Measurements from ENCODE around the gene CTDP1. TPM values are rescaled to one million over a fixed set of nuclear protein-coding genes. Genes with fewer than 3 reads are reported as not detected.

The CTDP1 gene
- total RNA-seq, 1 experiment from 2014 or later: 24.9 TPM

GRCh38 chr18:79677840-79678239 lies 1.8 kb upstream of the CTDP1 start (continued):
- TF ChIP-seq CTCF (IDR thresholded peaks at IDR 0.05 in 2 of 3, conservative IDR thresholded peaks at IDR 0.05 in 1 of 3; ENCODE audit: borderline replicate concordance in 1 of 3, insufficient read depth in 1 of 3, low read depth in 2 of 3, low read length in 2 of 3): no peak
- no peak for TF ChIP-seq JUND (IDR thresholded peaks at IDR 0.05)
- no peak for TF ChIP-seq CBX3 (IDR thresholded peaks at IDR 0.05; ENCODE audit: low read depth)
- TF ChIP-seq, protein P1, sequence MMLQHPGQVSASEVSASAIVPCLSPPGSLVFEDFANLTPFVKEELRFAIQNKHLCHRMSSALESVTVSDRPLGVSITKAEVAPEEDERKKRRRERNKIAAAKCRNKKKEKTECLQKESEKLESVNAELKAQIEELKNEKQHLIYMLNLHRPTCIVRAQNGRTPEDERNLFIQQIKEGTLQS (IDR thresholded peaks at IDR 0.05): no peak
- no peak for TF ChIP-seq EZH2phosphoT487 (IDR thresholded peaks at IDR 0.05; ENCODE audit: borderline replicate concordance)

GRCh38 chr18:79678665-79679551 lies 695 bp upstream of the CTDP1 start:
- Histone ChIP-seq H3K27me3 (ENCODE audit: insufficient read depth, low read length) (no peaks in the 10 kb centered on the region), H3K4me2 (ENCODE audit: low read length) (peak overlapping the region; percentile 86), H3K9me3 (ENCODE audit: control insufficient read depth in 1 of 2, insufficient read depth in 1 of 2, low read depth in 1 of 2, low read length in 2 of 2) (no peaks in the 10 kb centered on the region), H3K9me2 (ENCODE audit: insufficient read depth) (no peaks in the 10 kb centered on the region), H2AFZ (ENCODE audit: low read depth, low read length, poor library complexity, severe bottlenecking) (no peak overlapping the region), H3K9ac (ENCODE audit: low read length) (peak overlapping the region; percentile 82), H3K4me3 (replicated peaks in 1 of 2; ENCODE audit: low read depth in 1 of 2, low read length in 2 of 2) (peak overlapping the region; percentile 87 to 88), H3K36me3 (ENCODE audit: control insufficient read depth in 1 of 2, insufficient read depth in 2 of 2, low read length in 2 of 2) (0 out of 4 replicates have a peak, but pooled peaks cover 0 to 3% of the 10 kb centered on the region in 2 experiments), H3K27ac (ENCODE audit: low read depth, low read length) (peak overlapping the region; percentile 94), H4K20me1 (ENCODE audit: insufficient read depth) (no peaks in the 10 kb centered on the region), H3K4me1 (ENCODE audit: control insufficient read depth in 1 of 2, insufficient read depth in 2 of 2, low read length in 2 of 2) (peaks cover 11 to 21% of the 10 kb centered on the region in 2 experiments; a peak in 3 of 4 replicates), H3K79me2 (ENCODE audit: insufficient read depth, low read length) (peaks cover 58% of the 10 kb centered on the region)
- TF ChIP-seq POLR2AphosphoS5 (IDR thresholded peaks at IDR 0.05; ENCODE audit: low read depth, low read length) (peak; percentile 71), EZH2phosphoT487 (IDR thresholded peaks at IDR 0.05; ENCODE audit: borderline replicate concordance) (no peak), POLR2A (IDR thresholded peaks at IDR 0.05; ENCODE audit: borderline replicate concordance, extremely low read depth, insufficient read depth, insufficient read length) (peak; percentile 63), ZFX (IDR thresholded peaks at IDR 0.05) (peak; percentile 90), REST (IDR thresholded peaks at IDR 0.05; ENCODE audit: low read depth) (no peak), YY1 (IDR thresholded peaks at IDR 0.05; ENCODE audit: extremely low read depth, insufficient replicate concordance, low read depth, low read length) (peak; percentile 39)
- POLR2A ChIA-PET: interaction anchor here (0.7 kb wide), 1 partner anchor 285 kb away, joined by 3 read pairs; no protein-coding TSS in a partner anchor
- ATAC-seq (peak; percentile 93), DNase-seq (ENCODE audit: low read depth, low spot score) (peak; percentile 97)
- intact Hi-C loops (cut with micrococcal nuclease): loop anchor here (2.0 to 5.0 kb wide), 3 partner anchors 286 to 428 kb away; partner anchors contain the start of genes ADNP2, HSBP1L1 and RBFA
- no TSS peak for BruUV-seq (replicated peaks)
- CTCF ChIA-PET: no interaction called here
- RAD21 ChIA-PET (ENCODE audit: low non-redundant PET in 1 of 2, low total read pairs in 2 of 2, uncharacterized antibody in 2 of 2, unreplicated experiment in 2 of 2): no interaction called here
